PC-3 (cell line): Measurements from ENCODE around the gene GPR137C.

Experiments
- CTCF ChIP-seq: fragments of 300-600 bp; sonication (generic); conservative IDR thresholded peaks from 2 replicates; pipeline ENCODE4 v1.5.1; 2017; ENCODE audit warnings: antibody characterized with exemption, low read depth, mild to moderate bottlenecking, low read length
- EZH2 ChIP-seq: fragments of 300-600 bp; sonication (generic); IDR thresholded peaks from one replicate; pipeline ENCODE4 v1.6.1; 2017; ENCODE audit warnings: antibody characterized with exemption, mild to moderate bottlenecking, low read length; ENCODE audit not compliant: unreplicated experiment
- EZH2phosphoT487 ChIP-seq: fragments of 300-600 bp; sonication (generic); IDR thresholded peaks from 2 replicates; pipeline ENCODE4 v1.6.1; 2018; ENCODE audit warnings: mild to moderate bottlenecking, antibody characterized with exemption, low read length, borderline replicate concordance

- TF ChIP-seq CTCF (peak; percentile 33; the same call in 1 of the 2 replicates), EZH2 (no peak), EZH2phosphoT487 (no peak)
Measured at GRCh38 chr14:52650774-52651173, 98.1 kb downstream of the GPR137C start.
